ENCODE data around the gene MT3.
"Not testable (repeated sequence)": the region's sequence is repeated elsewhere in the genome, so short reads cannot be mapped to it uniquely, and the experiment has no call there.

Gene MT3

GRCh38 chr16:56610017-56610608, 20.8 kb downstream of the MT3 start:
- DNase-seq = peak; percentile 83

GRCh38 chr16:56610609-56611111, 21.3 kb downstream of the MT3 start:
- peak; percentile 55 for DNase-seq

GRCh38 chr16:56611281-56611833, 22.0 kb downstream of the MT3 start:
- peak; percentile 19 for DNase-seq

- no peak for DNase-seq
Observed at GRCh38 chr16:56613706-56614105, 24.4 kb downstream of the MT3 start.

GRCh38 chr16:56614549-56614991, 25.2 kb downstream of the MT3 start:
- DNase-seq = peak; percentile 94

- DNase-seq = peak; percentile 73
Observed at GRCh38 chr16:56615353-56615752, 26.0 kb downstream of the MT3 start.

GRCh38 chr16:56616608-56617211, 27.4 kb downstream of the MT3 start:
- no peak for DNase-seq

- DNase-seq = peak; percentile 43
Observed at GRCh38 chr16:56617212-56618085, 28.1 kb downstream of the MT3 start.

- no peak for DNase-seq
Observed at GRCh38 chr16:56618138-56618537, 28.8 kb downstream of the MT3 start.

GRCh38 chr16:56620339-56620897, 31.1 kb downstream of the MT3 start:
- no peak for DNase-seq

GRCh38 chr16:56621665-56622445, 32.5 kb downstream of the MT3 start:
- not testable (repeated sequence) for DNase-seq

- not testable (repeated sequence) for DNase-seq
Observed at GRCh38 chr16:56623184-56623583, 33.9 kb downstream of the MT3 start.

- DNase-seq = no peak
Observed at GRCh38 chr16:56623637-56624036, 34.3 kb downstream of the MT3 start.

- peak; percentile 85 for DNase-seq
Observed at GRCh38 chr16:56625140-56625942, 36.0 kb downstream of the MT3 start, which contains the start of gene MT1E. TSS of gene MT1E (plus strand) at chr16:56625781. CDS start at chr16:56625852, 71 bp downstream.

GRCh38 chr16:56625943-56626654, 36.8 kb downstream of the MT3 start:
- peak; percentile 67 for DNase-seq

- no peak for DNase-seq
Observed at GRCh38 chr16:56626685-56627084, 37.4 kb downstream of the MT3 start.

- no peak for DNase-seq
Observed at GRCh38 chr16:56628486-56629350, 39.4 kb downstream of the MT3 start.

- no peak for DNase-seq
Observed at GRCh38 chr16:56629531-56629930, 40.2 kb downstream of the MT3 start.

- DNase-seq = no peak
Observed at GRCh38 chr16:56630134-56630533, 40.8 kb downstream of the MT3 start.

Data from fibroblast of skin of back (primary cell).